C4-2B (cell line): ENCODE data around the gene PDE4D.

Source experiments
- H3K27ac ChIP-seq: fragments of 450-650 bp; 2 replicates; pipeline ENCODE4 v1.5.1; 2017
- ZFX ChIP-seq: fragments of 450-650 bp; IDR thresholded peaks from 2 replicates; pipeline ENCODE4 v1.6.1; 2017
- TF ChIP-seq, protein P1 (sequence below): fragments of 450-650 bp; conservative IDR thresholded peaks from 2 replicates; pipeline ENCODE4 v1.5.1; 2017; ENCODE audit warnings: mild to moderate bottlenecking

Gene PDE4D

DNA sequence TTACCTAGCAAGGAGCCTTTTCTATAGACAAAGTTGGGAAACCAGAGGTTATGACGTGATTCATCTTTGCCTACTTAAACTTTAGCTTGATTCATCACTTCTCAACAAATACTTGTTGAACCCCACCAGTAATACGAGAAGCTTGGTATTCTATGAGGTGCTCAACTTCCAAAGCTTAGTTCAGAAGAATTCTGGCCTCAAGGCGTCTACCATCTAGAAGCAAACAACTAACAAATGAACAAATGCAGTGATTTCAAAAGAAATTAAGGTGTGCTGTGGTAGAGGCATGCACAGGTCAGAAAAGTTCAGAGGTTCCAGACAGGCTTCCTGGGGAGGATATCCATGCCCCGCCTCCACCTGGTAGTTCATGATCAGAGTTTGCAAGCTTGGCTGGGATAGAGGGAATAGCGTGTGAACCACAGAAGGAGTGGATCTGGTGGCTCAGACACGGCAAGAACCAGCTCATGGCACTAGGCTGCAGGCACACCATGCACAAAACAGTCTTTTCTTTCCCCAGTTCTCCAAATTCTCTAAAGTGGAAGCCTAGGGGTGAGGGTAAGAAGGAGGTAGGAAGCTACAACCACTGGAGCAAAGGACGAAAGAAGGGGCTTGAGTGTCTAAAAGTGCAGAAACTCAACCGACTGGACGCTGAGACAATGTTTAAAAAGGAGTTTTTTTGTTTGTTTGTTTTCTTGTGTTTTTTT is 837.6 kb downstream of the PDE4D start:
- TF ChIP-seq, protein P1, sequence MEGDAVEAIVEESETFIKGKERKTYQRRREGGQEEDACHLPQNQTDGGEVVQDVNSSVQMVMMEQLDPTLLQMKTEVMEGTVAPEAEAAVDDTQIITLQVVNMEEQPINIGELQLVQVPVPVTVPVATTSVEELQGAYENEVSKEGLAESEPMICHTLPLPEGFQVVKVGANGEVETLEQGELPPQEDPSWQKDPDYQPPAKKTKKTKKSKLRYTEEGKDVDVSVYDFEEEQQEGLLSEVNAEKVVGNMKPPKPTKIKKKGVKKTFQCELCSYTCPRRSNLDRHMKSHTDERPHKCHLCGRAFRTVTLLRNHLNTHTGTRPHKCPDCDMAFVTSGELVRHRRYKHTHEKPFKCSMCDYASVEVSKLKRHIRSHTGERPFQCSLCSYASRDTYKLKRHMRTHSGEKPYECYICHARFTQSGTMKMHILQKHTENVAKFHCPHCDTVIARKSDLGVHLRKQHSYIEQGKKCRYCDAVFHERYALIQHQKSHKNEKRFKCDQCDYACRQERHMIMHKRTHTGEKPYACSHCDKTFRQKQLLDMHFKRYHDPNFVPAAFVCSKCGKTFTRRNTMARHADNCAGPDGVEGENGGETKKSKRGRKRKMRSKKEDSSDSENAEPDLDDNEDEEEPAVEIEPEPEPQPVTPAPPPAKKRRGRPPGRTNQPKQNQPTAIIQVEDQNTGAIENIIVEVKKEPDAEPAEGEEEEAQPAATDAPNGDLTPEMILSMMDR: no peak
- no peak for TF ChIP-seq ZFX
- H3K27ac ChIP-seq: no peak overlapping the region

DNA sequence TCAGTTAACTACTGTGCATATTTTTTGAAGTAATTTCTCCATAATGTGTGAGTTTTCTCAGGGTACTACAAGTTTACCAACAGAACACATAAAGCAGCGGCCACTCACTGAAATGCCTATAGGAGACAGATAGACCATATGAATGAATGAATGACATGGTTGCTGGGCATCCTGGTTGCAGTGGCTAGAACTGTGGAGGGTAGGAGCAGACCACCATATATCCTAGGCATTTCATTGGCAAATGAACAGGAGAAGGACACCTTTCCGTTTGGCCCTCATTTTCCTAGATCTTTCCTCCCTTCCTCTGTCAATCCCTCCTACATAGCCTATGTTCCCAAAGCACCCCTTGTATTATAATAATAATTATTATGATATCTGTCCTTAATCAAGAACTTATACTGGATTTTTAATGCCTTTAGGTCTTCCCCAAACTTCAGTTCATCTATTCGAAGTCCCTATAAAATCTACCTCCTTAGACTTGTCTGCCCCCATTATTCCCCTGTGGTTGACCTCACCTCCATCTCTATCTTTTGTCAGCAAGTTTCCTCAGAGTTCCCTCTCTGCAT is 838.5 kb downstream of the PDE4D start:
- TF ChIP-seq, protein P1: no peak
- TF ChIP-seq ZFX: no peak
- H3K27ac ChIP-seq: no peak overlapping the region

DNA sequence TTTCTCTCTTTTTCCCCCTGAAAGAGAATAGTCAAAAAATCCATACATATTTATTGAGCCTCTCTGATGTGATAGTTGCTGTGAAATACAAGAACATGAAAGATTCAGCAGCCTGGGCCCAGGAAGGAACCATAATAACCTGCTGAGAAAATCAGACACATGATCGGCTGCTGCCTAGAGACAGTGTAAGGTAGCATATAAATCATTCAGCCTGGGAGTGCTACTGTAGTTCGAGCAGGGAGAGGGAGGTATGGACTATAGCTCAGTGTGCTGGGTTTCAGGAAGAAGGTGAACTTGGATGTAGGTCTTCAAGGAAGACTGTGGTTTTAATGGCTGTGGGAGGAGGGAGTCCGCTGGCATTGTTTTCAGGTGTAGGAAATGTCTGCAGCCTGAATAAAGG is 841.6 kb downstream of the PDE4D start:
- TF ChIP-seq ZFX: no peak
- TF ChIP-seq, protein P1: no peak

DNA sequence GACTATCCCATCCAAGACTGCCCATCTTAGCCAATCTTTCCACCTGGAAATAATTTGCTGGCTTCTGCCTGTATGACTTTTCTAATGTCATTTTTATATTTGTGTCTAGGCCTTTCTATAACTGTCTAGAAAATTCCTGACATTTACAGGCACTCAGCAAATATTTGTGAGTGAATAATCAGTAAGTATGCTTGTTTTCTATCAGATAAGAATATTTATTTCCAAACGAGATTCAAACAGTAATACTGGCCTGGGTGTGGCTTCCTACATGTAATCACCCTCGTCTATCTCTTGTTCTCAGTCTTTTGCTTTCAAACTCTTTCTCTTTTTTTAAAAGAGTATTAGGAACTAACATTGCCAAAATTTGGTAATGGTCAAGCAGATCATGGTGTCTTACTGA is 844.4 kb downstream of the PDE4D start:
- TF ChIP-seq, protein P1: no peak
- no peak for TF ChIP-seq ZFX
- no peak overlapping the region for H3K27ac ChIP-seq

More for the DNA sequence above, 841.6 kb downstream of the PDE4D start:
- no peak overlapping the region for H3K27ac ChIP-seq

DNA sequence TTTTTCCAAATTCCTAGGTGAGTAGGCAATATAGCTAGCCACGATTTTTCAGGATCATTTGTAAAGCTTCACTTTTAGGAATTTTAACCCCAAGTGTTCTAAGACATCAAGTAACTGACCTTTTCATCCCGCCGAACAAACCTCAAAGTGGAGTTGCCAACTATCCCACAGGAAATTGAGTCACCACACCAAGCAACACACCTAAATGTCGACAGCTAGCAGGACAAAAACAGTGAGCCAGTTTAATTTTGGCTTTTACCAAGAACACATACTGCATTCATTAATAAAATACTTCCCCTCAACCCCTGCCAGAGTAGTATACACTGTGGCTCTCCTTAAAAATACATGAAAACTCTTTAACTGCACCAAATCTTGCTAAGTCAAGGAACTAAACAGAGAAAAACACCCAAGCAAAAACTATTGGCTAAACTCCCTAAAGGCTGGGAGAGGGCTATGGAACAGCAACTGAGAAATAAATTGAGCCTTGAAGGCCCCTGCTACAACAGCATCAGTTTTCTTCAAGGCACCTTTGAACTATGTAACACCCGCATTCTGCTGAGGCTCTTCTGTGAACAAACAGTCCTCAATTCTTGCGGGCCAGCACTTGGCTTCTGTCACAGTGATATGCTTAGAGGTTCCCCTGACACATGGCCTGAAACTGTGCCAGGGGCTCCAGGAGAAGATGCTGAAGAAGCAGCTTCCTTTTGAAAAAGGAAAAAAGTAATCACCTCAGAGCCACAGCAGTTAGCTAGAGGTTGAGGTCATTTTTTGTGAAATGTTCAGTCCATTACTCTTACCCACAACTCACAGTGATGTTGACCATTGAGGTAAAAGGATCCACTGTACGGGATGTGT is 851.1 kb downstream of the PDE4D start:
- H3K27ac ChIP-seq: no peak overlapping the region

DNA sequence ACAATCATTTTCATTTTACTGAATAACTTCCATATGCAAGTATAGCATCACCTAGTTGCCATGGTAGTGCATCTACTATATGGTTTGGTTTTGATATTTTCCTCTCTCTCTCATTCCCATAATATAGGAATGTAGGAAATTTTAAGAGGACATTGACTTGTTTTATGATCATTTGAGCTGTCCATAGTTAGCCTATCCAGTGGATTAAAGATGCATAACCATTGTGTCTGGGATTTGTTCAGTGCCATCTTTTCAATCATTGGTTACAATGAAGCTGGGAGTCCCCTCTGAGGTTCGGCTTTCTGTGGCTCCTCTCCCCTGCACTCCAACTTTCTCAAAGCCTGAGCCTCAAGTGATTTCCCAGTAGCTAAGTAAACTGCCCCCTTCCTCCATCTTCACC is 852.2 kb downstream of the PDE4D start:
- H3K27ac ChIP-seq: no peak overlapping the region
- no peak for TF ChIP-seq ZFX
- TF ChIP-seq, protein P1: peak; percentile 3; the same call in 1 of the 2 replicates

More for the DNA sequence above, 851.1 kb downstream of the PDE4D start:
- no peak for TF ChIP-seq ZFX
- TF ChIP-seq, protein P1: no peak

DNA sequence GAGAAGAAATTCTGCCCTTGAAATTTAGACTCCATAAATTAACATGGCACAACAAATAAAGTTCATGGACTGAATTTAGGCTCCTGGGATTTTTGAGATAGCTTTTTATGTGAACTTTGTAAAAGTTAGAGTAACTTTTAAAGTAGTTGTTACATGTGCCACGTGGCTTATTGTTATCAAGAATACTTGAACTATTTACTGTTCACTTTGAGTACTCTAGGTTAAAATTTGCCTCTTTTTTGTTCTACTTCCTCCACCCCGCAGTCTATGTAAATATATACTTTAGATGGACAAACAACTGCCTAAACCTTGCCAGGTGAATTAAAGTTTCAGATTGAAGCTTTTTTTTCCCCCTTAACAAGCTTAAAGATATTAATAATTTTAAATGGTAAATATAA is 852.7 kb downstream of the PDE4D start:
- no peak overlapping the region for H3K27ac ChIP-seq
- TF ChIP-seq, protein P1: no peak
